Duodenal mucosa (tissue), 2 donors: ENCODE data around the gene CCNI.
"Not testable (repeated sequence)": the region's sequence is repeated elsewhere in the genome, so short reads cannot be mapped to it uniquely, and the experiment has no call there.

ENCODE experiments used
- H3K27ac ChIP-seq: one replicate; pipeline ENCODE4 v1.7.0; 2013; ENCODE audit warnings: low read depth, low read length
- H3K27me3 ChIP-seq, 2 donors: one replicate each; pipeline ENCODE4 v1.7.0; 2013; ENCODE audit warnings: low read length in 2 of 2, control low read depth in 1 of 2; ENCODE audit not compliant: insufficient read depth in 2 of 2, control insufficient read depth in 1 of 2
- H3K36me3 ChIP-seq, 2 donors: one replicate each; pipeline ENCODE4 v1.7.0; 2013; ENCODE audit warnings: low read length in 2 of 2, control low read depth in 1 of 2; ENCODE audit not compliant: insufficient read depth in 2 of 2, control insufficient read depth in 1 of 2
- H3K4me1 ChIP-seq, 2 donors: one replicate each; pipeline ENCODE4 v1.7.0; 2013; ENCODE audit warnings: low read length in 2 of 2, control low read depth in 1 of 2; ENCODE audit not compliant: insufficient read depth in 2 of 2, control insufficient read depth in 1 of 2
- H3K4me3 ChIP-seq, 2 donors: one replicate each; pipeline ENCODE4 v1.7.0; 2013; ENCODE audit warnings: low read length in 2 of 2, low read depth in 1 of 2
- H3K9ac ChIP-seq, 2 donors: one replicate each; pipeline ENCODE4 v1.7.0; 2013; ENCODE audit warnings: low read length in 2 of 2, low read depth in 1 of 2
- H3K9me3 ChIP-seq, 2 donors: one replicate each; pipeline ENCODE4 v1.7.0; 2013; ENCODE audit warnings: low read length in 2 of 2, control low read depth in 1 of 2; ENCODE audit not compliant: control insufficient read depth in 1 of 2

Gene CCNI

GRCh38 chr4:77073106-77073809 lies 2.5 kb downstream of the CCNI start:
- peak overlapping the region; percentile 26 to 97 for H3K9ac ChIP-seq
- H3K4me1 ChIP-seq, result peaks cover 10 to 29% of the 10 kb centered on the region in 2 donors

DNA sequence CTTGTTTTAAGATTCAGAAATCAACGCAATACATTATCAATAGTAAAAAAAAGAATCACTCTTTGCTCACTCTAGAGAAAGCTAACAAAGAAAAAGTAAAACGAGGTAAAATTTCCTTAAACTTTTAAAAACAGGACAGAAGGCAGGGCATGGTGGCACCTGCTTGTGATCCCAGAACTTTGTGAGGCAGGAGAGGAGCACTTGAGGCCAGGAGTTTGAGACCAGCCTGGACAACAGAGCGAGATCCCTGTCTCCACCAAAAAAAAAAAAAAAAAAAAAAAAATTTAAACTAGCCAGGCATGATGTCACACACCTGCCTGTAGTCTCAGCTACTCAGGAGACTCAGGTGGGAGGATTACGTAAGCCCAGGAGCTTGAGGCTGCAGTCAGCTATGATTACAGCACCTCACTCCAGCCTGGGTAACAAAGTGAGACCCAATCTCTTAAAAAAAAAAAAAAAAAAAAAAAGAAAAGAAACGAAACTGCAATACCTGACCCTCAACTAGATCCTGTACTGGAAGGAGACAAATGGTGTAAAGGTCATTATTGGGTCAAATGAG lies 3.5 kb downstream of the CCNI start:
- Histone ChIP-seq H3K9ac (no peak overlapping the region), H3K4me1 (peaks cover 10 to 29% of the 10 kb centered on the region in 2 donors), H3K36me3 (no peaks in the 10 kb centered on the region), H3K9me3 (no peaks in the 10 kb centered on the region), H3K27me3 (no peaks in the 10 kb centered on the region), H3K4me3 (no peak overlapping the region), H3K27ac (no peak overlapping the region)

More at GRCh38 chr4:77073106-77073809, 2.5 kb downstream of the CCNI start:
- Histone ChIP-seq H3K36me3 (no peaks in the 10 kb centered on the region), H3K4me3 (peak overlapping the region; percentile 87 to 96), H3K27ac (no peak overlapping the region), H3K9me3 (no peaks in the 10 kb centered on the region), H3K27me3 (no peaks in the 10 kb centered on the region)

GRCh38 chr4:77069514-77069913 lies 6.3 kb downstream of the CCNI start:
- not testable (repeated sequence) for H3K4me3 ChIP-seq, H3K9me3 ChIP-seq, H3K27me3 ChIP-seq, H3K27ac ChIP-seq, H3K9ac ChIP-seq
- Histone ChIP-seq H3K36me3 (peaks cover 11 to 17% of the 10 kb centered on the region in 2 donors), H3K4me1 (peaks cover 13 to 29% of the 10 kb centered on the region in 2 donors)

- H3K4me1 ChIP-seq, result peaks cover 0 to 6% of the 10 kb centered on the region in 2 donors
- H3K27me3 ChIP-seq, result no peaks in the 10 kb centered on the region
- no peak overlapping the region for H3K9ac ChIP-seq
- H3K4me3 ChIP-seq, result no peak overlapping the region
- no peak overlapping the region for H3K27ac ChIP-seq
- no peaks in the 10 kb centered on the region for H3K9me3 ChIP-seq
- peaks cover 14 to 35% of the 10 kb centered on the region in 2 donors for H3K36me3 ChIP-seq
Observed at GRCh38 chr4:77065382-77065781, 10.4 kb downstream of the CCNI start.

- H3K27ac ChIP-seq, result no peak overlapping the region
- H3K4me3 ChIP-seq, result no peak overlapping the region
- H3K9ac ChIP-seq, result no peak overlapping the region
- H3K27me3 ChIP-seq, result no peaks in the 10 kb centered on the region
- H3K36me3 ChIP-seq, result peaks cover 16 to 42% of the 10 kb centered on the region in 2 donors
- H3K9me3 ChIP-seq, result no peaks in the 10 kb centered on the region
- peaks cover 0 to 3% of the 10 kb centered on the region in 2 donors for H3K4me1 ChIP-seq
Observed at GRCh38 chr4:77062856-77063255, 12.9 kb downstream of the CCNI start.

GRCh38 chr4:77052352-77052751 lies 23.4 kb downstream of the CCNI start:
- no peak overlapping the region for H3K4me3 ChIP-seq
- H3K9ac ChIP-seq, result no peak overlapping the region
- no peaks in the 10 kb centered on the region for H3K27me3 ChIP-seq
- no peak overlapping the region for H3K27ac ChIP-seq
- peaks cover 15 to 52% of the 10 kb centered on the region in 2 donors for H3K36me3 ChIP-seq
- H3K9me3 ChIP-seq, result no peaks in the 10 kb centered on the region
- H3K4me1 ChIP-seq, result no peaks in the 10 kb centered on the region

DNA sequence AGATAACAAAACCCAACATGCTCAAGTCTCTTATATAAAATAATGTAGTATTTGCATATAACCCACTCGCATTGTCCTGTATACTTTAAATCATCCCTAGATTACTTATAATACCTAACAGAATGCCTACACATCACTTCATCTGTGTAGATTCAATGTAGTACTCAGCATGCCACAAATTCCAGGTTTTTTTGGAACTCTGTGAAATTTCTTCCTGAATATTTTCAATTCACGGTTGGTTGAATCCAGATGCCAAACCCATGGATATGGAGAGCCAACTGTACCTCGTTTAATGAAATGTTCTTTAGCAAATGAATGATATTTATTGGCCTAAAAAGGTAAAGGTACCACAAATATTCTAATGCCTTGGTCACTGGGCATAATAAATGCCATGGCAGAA lies 24.8 kb downstream of the CCNI start:
- H3K9me3 ChIP-seq, result no peaks in the 10 kb centered on the region
- no peaks in the 10 kb centered on the region for H3K27me3 ChIP-seq
- H3K4me1 ChIP-seq, result no peaks in the 10 kb centered on the region
- H3K27ac ChIP-seq, result no peak overlapping the region
- H3K4me3 ChIP-seq, result no peak overlapping the region
- no peak overlapping the region for H3K9ac ChIP-seq
- peaks cover 13 to 54% of the 10 kb centered on the region in 2 donors for H3K36me3 ChIP-seq

- H3K27me3 ChIP-seq, result no peaks in the 10 kb centered on the region
- no peaks in the 10 kb centered on the region for H3K9me3 ChIP-seq
- H3K4me3 ChIP-seq, result no peak overlapping the region
- H3K4me1 ChIP-seq, result no peaks in the 10 kb centered on the region
- H3K36me3 ChIP-seq, result peaks cover 9 to 26% of the 10 kb centered on the region in 2 donors
- H3K9ac ChIP-seq, result no peak overlapping the region
- no peak overlapping the region for H3K27ac ChIP-seq
Observed at GRCh38 chr4:77047037-77047436, 28.8 kb downstream of the CCNI start.

- H3K27ac ChIP-seq, result no peak overlapping the region
- H3K27me3 ChIP-seq, result no peaks in the 10 kb centered on the region
- peaks cover 9 to 19% of the 10 kb centered on the region in 2 donors for H3K36me3 ChIP-seq
- H3K4me1 ChIP-seq, result peaks cover 0 to 6% of the 10 kb centered on the region in 2 donors
- H3K4me3 ChIP-seq, result no peak overlapping the region
- no peaks in the 10 kb centered on the region for H3K9me3 ChIP-seq
- no peak overlapping the region for H3K9ac ChIP-seq
Observed at GRCh38 chr4:77045490-77045889, 30.3 kb downstream of the CCNI start.

DNA sequence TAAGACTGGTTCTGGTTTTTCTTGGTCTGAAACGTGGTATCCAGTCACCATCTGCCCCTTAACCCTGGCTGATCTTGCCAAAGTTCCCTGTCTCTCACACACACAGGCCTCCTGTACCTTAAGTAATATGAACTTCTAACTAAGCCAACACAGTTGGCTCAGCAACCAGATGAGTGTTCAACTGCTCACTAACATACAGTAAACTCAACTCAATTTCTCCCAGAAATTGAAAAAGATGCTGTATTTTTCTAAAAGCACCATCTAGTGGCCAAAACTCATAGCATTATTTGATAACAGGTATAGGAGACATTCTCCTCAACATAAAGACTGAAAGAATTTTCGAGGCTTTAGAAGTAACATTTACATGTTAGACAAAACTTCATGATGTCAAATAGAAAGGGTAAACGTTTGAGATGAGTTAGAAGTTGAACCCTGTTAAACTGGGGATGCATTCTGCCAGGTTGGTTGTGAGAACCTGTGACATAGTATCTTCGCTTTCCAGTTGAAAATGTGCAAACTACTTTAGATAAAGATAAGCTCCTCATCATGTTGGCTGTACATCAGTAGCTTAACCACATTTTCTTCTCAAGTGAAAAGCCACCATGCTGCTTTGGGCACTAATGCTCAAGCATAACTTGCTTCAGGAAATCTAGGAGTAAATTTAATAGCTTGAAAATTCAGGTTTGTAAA lies 31.2 kb downstream of the CCNI start:
- Histone ChIP-seq H3K27me3 (no peaks in the 10 kb centered on the region), H3K36me3 (peaks cover 6 to 12% of the 10 kb centered on the region in 2 donors), H3K9me3 (no peaks in the 10 kb centered on the region), H3K4me1 (peaks cover 0 to 6% of the 10 kb centered on the region in 2 donors), H3K9ac (no peak overlapping the region), H3K27ac (no peak overlapping the region), H3K4me3 (no peak overlapping the region)
